Adrenal gland (tissue), 5 donors: ENCODE data around the gene ABCG1.

Source experiments
- POLR2A ChIP-seq, 2 donors: fragments of 450-650 bp; IDR thresholded peaks; one replicate each; pipeline ENCODE4 v1.6.1; 2017; ENCODE audit warnings: antibody characterized with exemption in 2 of 2, mild to moderate bottlenecking in 2 of 2, moderate library complexity in 1 of 2
- TF ChIP-seq, protein P1 (sequence below), 6 experiments: fragments of 450-650 bp in 4 of 6; fragments of 200-600 bp in 2 of 6; sonication (generic) in 1 of 6; IDR thresholded peaks; 1 replicate in 5 of 6; 2 replicates in 1 of 6; pipeline versions ENCODE4 v1.5.1 to v1.8.0; 2016 to 2021; ENCODE audit warnings: antibody characterized with exemption in 6 of 6, mild to moderate bottlenecking in 2 of 6, moderate library complexity in 1 of 6
- donor health status: DM: no; HTN: no; CAD: no.

DNA sequence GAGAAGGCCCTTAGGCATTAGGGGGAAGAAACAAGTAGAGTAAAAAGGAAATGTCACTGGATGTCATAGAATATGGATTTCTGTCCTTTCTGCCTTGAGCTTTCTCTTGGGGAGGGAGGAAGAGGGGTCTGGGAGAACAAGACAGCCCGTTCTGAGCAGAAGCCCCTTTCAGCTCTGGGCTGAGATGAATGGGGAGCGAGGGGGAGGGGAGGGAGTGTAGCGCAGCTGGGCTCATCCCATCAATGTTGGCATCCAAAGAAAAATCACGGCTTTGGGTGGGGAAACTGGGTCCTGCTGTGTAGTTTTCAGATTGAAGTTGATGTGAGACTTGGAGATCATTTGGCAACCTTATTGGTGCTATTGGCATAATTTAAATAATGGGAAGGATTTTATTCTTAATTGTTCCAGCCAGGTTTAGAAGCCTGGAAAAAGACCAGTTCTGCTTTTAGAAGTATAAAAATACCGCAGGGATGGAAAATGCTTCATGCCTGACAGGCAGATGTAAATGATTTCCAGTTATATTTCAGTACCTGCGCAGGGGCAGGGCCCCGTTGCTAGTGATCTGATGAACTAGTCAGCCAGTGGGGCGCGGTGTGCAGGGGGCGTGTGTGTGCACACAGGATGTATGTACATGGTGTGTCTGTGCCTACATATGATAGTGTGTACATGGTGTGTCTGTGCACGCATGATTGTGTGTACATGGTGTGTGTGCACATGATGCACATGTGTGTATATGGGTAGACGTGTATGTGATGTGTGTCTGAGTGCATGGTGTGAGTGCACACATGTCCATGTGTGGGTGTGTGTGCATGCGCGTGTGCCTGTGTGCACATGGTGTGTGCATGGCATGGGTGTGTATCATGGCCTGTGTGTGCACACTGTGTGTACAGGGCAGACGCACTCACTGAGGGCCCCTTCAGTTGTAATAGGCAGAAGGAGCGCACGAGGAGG, 36.0 kb downstream of the ABCG1 start:
- TF ChIP-seq POLR2A (IDR thresholded peaks at IDR 0.05): no peak
- TF ChIP-seq, protein P1, sequence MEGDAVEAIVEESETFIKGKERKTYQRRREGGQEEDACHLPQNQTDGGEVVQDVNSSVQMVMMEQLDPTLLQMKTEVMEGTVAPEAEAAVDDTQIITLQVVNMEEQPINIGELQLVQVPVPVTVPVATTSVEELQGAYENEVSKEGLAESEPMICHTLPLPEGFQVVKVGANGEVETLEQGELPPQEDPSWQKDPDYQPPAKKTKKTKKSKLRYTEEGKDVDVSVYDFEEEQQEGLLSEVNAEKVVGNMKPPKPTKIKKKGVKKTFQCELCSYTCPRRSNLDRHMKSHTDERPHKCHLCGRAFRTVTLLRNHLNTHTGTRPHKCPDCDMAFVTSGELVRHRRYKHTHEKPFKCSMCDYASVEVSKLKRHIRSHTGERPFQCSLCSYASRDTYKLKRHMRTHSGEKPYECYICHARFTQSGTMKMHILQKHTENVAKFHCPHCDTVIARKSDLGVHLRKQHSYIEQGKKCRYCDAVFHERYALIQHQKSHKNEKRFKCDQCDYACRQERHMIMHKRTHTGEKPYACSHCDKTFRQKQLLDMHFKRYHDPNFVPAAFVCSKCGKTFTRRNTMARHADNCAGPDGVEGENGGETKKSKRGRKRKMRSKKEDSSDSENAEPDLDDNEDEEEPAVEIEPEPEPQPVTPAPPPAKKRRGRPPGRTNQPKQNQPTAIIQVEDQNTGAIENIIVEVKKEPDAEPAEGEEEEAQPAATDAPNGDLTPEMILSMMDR (IDR thresholded peaks at IDR 0.05): no peak
